ENCODE results near the gene PHF12. TPM values are rescaled to one million over a fixed set of nuclear protein-coding genes. Genes with fewer than 3 reads are reported as not detected.
A peak's percentile ranks its signal among the peaks of the same experiment; 100 is the strongest.

PHF12 gene
- total RNA-seq, 4 donors from 2014 or later = 22.0 to 62.9 (median 60.1) TPM

- no peaks in the 10 kb centered on the region for H3K36me3 ChIP-seq
- H3K27ac ChIP-seq = peak overlapping the region in 1 of 3 donors; percentile 27
- H3K9me3 ChIP-seq = no peaks in the 10 kb centered on the region
- H3K4me1 ChIP-seq = peaks cover 9 to 40% of the 10 kb centered on the region in 2 donors
- H3K27me3 ChIP-seq = no peaks in the 10 kb centered on the region
- intact Hi-C loops (cut with DNase I) = no loop called here
- WGBS, 2 donors = 75 to 94% methylated on average over 4 of the region's 4 CpGs
- DNase-seq = peak; percentile 8 to 12
- H3K4me3 ChIP-seq (replicated peaks in 1 of 3) = no peak overlapping the region
- TF ChIP-seq, protein P1, sequence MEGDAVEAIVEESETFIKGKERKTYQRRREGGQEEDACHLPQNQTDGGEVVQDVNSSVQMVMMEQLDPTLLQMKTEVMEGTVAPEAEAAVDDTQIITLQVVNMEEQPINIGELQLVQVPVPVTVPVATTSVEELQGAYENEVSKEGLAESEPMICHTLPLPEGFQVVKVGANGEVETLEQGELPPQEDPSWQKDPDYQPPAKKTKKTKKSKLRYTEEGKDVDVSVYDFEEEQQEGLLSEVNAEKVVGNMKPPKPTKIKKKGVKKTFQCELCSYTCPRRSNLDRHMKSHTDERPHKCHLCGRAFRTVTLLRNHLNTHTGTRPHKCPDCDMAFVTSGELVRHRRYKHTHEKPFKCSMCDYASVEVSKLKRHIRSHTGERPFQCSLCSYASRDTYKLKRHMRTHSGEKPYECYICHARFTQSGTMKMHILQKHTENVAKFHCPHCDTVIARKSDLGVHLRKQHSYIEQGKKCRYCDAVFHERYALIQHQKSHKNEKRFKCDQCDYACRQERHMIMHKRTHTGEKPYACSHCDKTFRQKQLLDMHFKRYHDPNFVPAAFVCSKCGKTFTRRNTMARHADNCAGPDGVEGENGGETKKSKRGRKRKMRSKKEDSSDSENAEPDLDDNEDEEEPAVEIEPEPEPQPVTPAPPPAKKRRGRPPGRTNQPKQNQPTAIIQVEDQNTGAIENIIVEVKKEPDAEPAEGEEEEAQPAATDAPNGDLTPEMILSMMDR (IDR thresholded peaks at IDR 0.05) = no peak
- TF ChIP-seq POLR2A (IDR thresholded peaks at IDR 0.05) = no peak
These were observed 59.3 kb downstream of the PHF12 start for GRCh38 chr17:28892024-28892423.

GRCh38 chr17:28891201-28891600 lies 60.1 kb downstream of the PHF12 start:
- no peaks in the 10 kb centered on the region for H3K36me3 ChIP-seq
- no peaks in the 10 kb centered on the region for H3K27me3 ChIP-seq
- H3K4me3 ChIP-seq (replicated peaks in 1 of 3) = no peak overlapping the region
- H3K9me3 ChIP-seq = no peaks in the 10 kb centered on the region
- DNase-seq = no peak
- intact Hi-C loops (cut with DNase I) = no loop called here
- no peak for TF ChIP-seq POLR2A (IDR thresholded peaks at IDR 0.05)
- TF ChIP-seq, protein P1 (IDR thresholded peaks at IDR 0.05) = no peak
- 64 to 91% methylated on average over 1 of the region's 1 CpG for WGBS, 2 donors
- H3K4me1 ChIP-seq = peaks cover 9 to 35% of the 10 kb centered on the region in 2 donors
- no peak overlapping the region for H3K27ac ChIP-seq

GRCh38 chr17:28889996-28890395 lies 61.3 kb downstream of the PHF12 start:
- H3K4me1 ChIP-seq = peaks cover 9 to 30% of the 10 kb centered on the region in 2 donors
- no peaks in the 10 kb centered on the region for H3K9me3 ChIP-seq
- no peak overlapping the region for H3K4me3 ChIP-seq (replicated peaks in 1 of 3)
- H3K36me3 ChIP-seq = peaks cover 0 to 7% of the 10 kb centered on the region in 2 donors
- intact Hi-C loops (cut with DNase I) = no loop called here
- TF ChIP-seq, protein P1 (IDR thresholded peaks at IDR 0.05) = no peak
- TF ChIP-seq POLR2A (IDR thresholded peaks at IDR 0.05) = no peak
- DNase-seq = no peak
- WGBS, 2 donors = 80 to 89% methylated on average over 5 of the region's 5 CpGs
- H3K27ac ChIP-seq = no peak overlapping the region
- H3K27me3 ChIP-seq = no peaks in the 10 kb centered on the region

DNA sequence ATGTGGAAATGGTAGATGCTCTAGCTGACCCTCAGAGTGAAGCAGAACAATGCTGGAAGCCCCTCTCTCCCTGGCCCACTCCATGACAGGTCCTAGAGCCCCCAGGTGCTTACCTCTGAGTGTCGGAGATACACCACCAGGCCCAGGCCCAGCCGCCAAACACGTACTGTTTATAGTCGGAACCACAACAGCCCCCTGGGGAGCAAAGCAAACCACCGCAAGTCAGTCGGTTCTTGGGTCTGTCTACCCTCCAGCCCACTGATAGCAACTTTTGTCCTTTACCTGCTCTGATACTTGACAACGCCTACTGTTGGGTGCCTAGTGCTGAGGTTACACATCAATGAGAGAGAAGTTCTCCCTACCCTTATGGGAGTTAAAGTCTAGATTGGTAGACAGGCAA lies 62.5 kb downstream of the PHF12 start:
- peaks cover 9 to 26% of the 10 kb centered on the region in 2 donors for H3K4me1 ChIP-seq
- peaks cover 9 to 19% of the 10 kb centered on the region in 2 donors for H3K36me3 ChIP-seq
- intact Hi-C loops (cut with DNase I) = no loop called here
- no peak overlapping the region for H3K4me3 ChIP-seq (replicated peaks in 1 of 3)
- TF ChIP-seq, protein P1 (IDR thresholded peaks at IDR 0.05) = no peak
- TF ChIP-seq POLR2A (IDR thresholded peaks at IDR 0.05) = no peak
- H3K27ac ChIP-seq = no peak overlapping the region
- no peaks in the 10 kb centered on the region for H3K9me3 ChIP-seq
- WGBS, 2 donors = 90 to 91% methylated on average over 7 of the region's 7 CpGs
- no peaks in the 10 kb centered on the region for H3K27me3 ChIP-seq
- DNase-seq = no peak

GRCh38 chr17:28887871-28888471 lies 63.3 kb downstream of the PHF12 start:
- peaks cover 12 to 22% of the 10 kb centered on the region in 2 donors for H3K36me3 ChIP-seq
- intact Hi-C loops (cut with DNase I) = no loop called here
- WGBS, 2 donors = 86 to 93% methylated on average over 11 to 12 of the region's 12 CpGs

More at GRCh38 chr17:28887871-28888471, 63.3 kb downstream of the PHF12 start:
- no peak overlapping the region for H3K4me3 ChIP-seq (replicated peaks in 1 of 3)
- H3K9me3 ChIP-seq = no peaks in the 10 kb centered on the region
- no peak for DNase-seq
- no peak overlapping the region for H3K27ac ChIP-seq
- no peak for TF ChIP-seq POLR2A (IDR thresholded peaks at IDR 0.05)
- TF ChIP-seq, protein P1 (IDR thresholded peaks at IDR 0.05) = no peak
- H3K4me1 ChIP-seq = peaks cover 9 to 26% of the 10 kb centered on the region in 2 donors
- H3K27me3 ChIP-seq = no peaks in the 10 kb centered on the region
